Astrocyte (in vitro differentiated cells and primary cell): Measurements from ENCODE around the gene NR5A2.

ENCODE experiments used
- CTCF ChIP-seq: IDR thresholded peaks from 2 replicates; pipeline ENCODE4 v1.5.1; 2011; ENCODE audit warnings: low read depth, mild to moderate bottlenecking, inconsistent platforms, low read length, moderate library complexity; ENCODE audit not compliant: insufficient read depth
- EZH2 ChIP-seq: IDR thresholded peaks from 2 replicates; pipeline ENCODE4 v1.6.1; 2012; ENCODE audit warnings: mild to moderate bottlenecking, low read length, inconsistent platforms; ENCODE audit not compliant: insufficient read depth

- TF ChIP-seq CTCF (no peak), EZH2 (no peak)
Measured at GRCh38 chr1:200157715-200158114, 130.2 kb downstream of the NR5A2 start.
